D721Med (cell line): ENCODE data around the gene PPM1N.

Experiments
- DNase-seq: peaks from one replicate; pipeline ENCODE4 v3.0.0; 2011; ENCODE audit warnings: low spot score; ENCODE audit not compliant: insufficient read length
- FAIRE-seq: peaks from 2 replicates; lab custom pipeline; 2011; peaks lifted over from hg19 to GRCh38; lab: Jason Lieb, UNC
- CTCF ChIP-seq: IDR thresholded peaks from 2 replicates; pipeline ENCODE4 v1.5.1; 2012; ENCODE audit warnings: mild to moderate bottlenecking, control low read depth; ENCODE audit not compliant: insufficient read depth; ENCODE audit errors: missing control alignments

PPM1N gene

GRCh38 chr19:45498411-45499195, at the start of gene PPM1N:
TSS of gene PPM1N (plus strand) at chr19:45498443. CDS start at chr19:45498473, 30 bp downstream.
- FAIRE-seq (no peak), DNase-seq (peak; percentile 53)
- TF ChIP-seq CTCF, result no peak

GRCh38 chr19:45448887-45449299, 49.4 kb upstream of the PPM1N start:
- no peak for TF ChIP-seq CTCF
- DNase-seq (no peak), FAIRE-seq (no peak)

DNA sequence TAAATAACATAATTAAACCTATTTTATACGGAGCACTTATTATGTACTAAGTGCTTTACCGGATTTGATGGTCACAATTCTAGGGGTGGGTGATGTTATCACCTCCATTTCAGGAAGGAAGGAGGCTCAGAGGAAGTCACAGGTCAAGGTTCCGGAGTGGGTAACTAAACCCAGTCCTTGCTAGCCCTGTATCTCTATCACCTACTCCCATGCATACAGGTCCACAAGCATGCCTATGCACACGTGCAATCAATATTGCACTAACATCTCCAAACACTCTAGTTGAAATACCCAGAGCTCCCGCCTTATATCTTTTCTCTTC, 48.3 kb upstream of the PPM1N start:
- FAIRE-seq (no peak), DNase-seq (no peak)
- no peak for TF ChIP-seq CTCF

- FAIRE-seq (no peak), DNase-seq (no peak)
- no peak for TF ChIP-seq CTCF
These were observed 47.0 kb upstream of the PPM1N start for GRCh38 chr19:45451131-45451849.

DNA sequence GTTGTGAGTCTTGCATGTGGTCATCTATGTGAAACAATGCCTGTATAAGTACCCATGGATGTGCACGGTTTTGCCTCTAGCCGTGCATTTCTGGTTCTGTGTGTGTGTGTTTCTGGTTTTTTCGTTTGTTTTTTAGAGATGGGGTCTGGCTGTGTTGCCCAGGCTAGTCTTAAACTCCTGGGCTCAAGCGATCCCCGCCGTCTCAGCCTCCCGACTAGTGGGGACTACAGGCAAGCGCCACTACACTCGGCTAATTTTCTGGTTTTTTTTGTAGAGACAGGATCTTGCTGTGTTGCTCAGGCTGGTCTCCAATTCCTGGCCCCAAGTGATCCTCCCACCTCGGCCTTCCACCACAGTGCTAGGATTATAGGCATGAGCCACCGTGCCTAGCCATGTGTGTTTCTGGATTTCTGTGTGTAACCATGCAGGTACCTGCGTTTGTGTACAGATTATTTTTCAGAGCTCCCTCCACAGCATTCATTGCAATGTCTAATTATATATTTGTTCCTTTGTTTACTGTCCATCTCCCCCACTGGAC, 46.3 kb upstream of the PPM1N start:
- TF ChIP-seq CTCF, result no peak
- FAIRE-seq, result no peak
- no peak for DNase-seq

GRCh38 chr19:45455707-45456499, 42.3 kb upstream of the PPM1N start:
- DNase-seq (no peak), FAIRE-seq (no peak)
- TF ChIP-seq CTCF, result no peak
